ENCODE data around the gene AMOT. TPM values are rescaled to one million over a fixed set of nuclear protein-coding genes. Genes with fewer than 3 reads are reported as not detected.

AMOT gene
- total and polyA plus RNA-seq, 2 donors (not counting 1 experiment from before 2014, with no cell fraction given) = 0.91 to 5.2 TPM

- intact Hi-C loops (cut with micrococcal nuclease) = no loop called here
- no peak overlapping the region for H3K4me3 ChIP-seq (ENCODE audit: control extremely low read depth in 1 of 5, extremely low read depth in 1 of 5, insufficient read depth in 1 of 5, low read depth in 2 of 5, low read length in 4 of 5)
Observed at GRCh38 chrX:112819008-112819640, 21.5 kb downstream of the AMOT start.

DNA sequence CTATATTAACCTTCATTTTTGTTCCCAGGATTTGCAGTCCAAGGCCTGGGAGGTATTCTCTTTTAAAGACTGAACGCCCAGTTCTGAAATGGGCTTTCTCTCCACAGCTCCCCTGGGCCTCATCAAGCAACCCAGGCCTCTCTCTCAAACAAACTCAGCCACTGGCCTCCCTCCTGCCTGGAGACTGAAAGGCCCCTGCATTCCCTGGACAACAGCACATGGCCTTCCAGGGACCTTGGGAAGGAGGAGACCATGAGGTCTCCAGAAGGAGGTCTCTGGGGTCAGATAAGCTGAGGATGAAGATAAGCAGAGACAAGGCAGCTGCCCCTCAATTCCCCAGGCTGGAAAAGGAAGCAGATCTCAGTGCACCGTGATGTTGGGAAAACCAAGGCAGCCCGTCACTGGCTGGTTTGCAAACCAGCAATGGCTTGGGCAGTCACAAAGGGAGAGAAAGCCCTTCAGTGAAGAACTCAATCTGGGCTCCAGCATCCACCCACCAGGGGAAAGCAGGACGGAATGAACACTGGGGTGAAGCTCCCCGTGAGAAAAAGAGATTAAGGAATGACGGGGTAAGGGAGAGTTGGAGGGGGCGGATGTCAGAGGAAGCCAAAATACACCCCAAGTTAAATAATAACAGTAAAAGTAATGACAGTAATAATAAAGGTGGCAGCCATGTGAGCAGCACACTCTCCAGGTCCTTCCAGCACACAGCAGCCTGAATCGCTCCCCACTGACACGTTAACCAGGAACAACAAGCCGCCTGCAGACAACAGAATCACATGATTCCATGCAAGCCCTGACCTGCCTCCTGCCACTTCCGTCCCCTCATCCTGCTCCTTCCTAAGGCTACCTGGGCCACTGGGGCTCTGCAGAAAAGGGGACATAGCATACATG is 22.3 kb downstream of the AMOT start:
- H3K9me3 Mint-ChIP-seq (ENCODE audit: insufficient read depth) = no peaks in the 10 kb centered on the region
- Histone ChIP-seq H3K9ac (ENCODE audit: low read length) (no peak overlapping the region), H3K4me1 (ENCODE audit: control insufficient read depth in 2 of 2, insufficient read depth in 2 of 2, low read length in 2 of 2) (no peaks in the 10 kb centered on the region), H3K27ac (ENCODE audit: low read length in 2 of 2) (no peak overlapping the region), H3K27me3 (replicated peaks in 1 of 4; ENCODE audit: control extremely low read depth in 1 of 4, control insufficient read depth in 3 of 4, insufficient read depth in 4 of 4, low read length in 3 of 4) (no peaks in the 10 kb centered on the region), H3K4me2 (replicated peaks; ENCODE audit: low read depth, low read length, poor library complexity, severe bottlenecking) (no peak overlapping the region), H3K9me3 (ENCODE audit: control extremely low read depth in 1 of 3, control insufficient read depth in 2 of 3, insufficient read depth in 1 of 3, low read length in 2 of 3) (no peaks in the 10 kb centered on the region), H2AFZ (ENCODE audit: insufficient read depth, low read depth, low read length, poor library complexity, severe bottlenecking) (no peak overlapping the region), H3K79me2 (ENCODE audit: control insufficient read depth, insufficient read depth, low read length) (no peaks in the 10 kb centered on the region), H3K4me3 (ENCODE audit: control extremely low read depth in 1 of 5, extremely low read depth in 1 of 5, insufficient read depth in 1 of 5, low read depth in 2 of 5, low read length in 4 of 5) (no peak overlapping the region), H4K20me1 (ENCODE audit: control insufficient read depth, insufficient read depth, low read length, poor library complexity, severe bottlenecking) (no peaks in the 10 kb centered on the region), H3K36me3 (replicated peaks in 1 of 2; ENCODE audit: control extremely low read depth in 1 of 2, control insufficient read depth in 1 of 2, extremely low read depth in 1 of 2, insufficient read depth in 2 of 2, low read length in 1 of 2) (no peaks in the 10 kb centered on the region)
- intact Hi-C loops (cut with micrococcal nuclease) = no loop called here
- ChIA-PET POLR2A (no interaction called here), CTCF (no interaction called here)
- no peak for ATAC-seq (ENCODE audit: low read depth)
- no peaks in the 10 kb centered on the region for H3K4me1 Mint-ChIP-seq
- no peak for DNase-seq
- WGBS (ENCODE audit: insufficient coverage) = 100% methylated on average over 1 of the region's 11 CpGs
- H3K27me3 Mint-ChIP-seq = no peaks in the 10 kb centered on the region
- H3K27ac Mint-ChIP-seq = no peak overlapping the region
- no peak for TF ChIP-seq EZH2 (IDR thresholded peaks at IDR 0.05; ENCODE audit: borderline replicate concordance, insufficient read depth, low read depth, low read length, poor library complexity, severe bottlenecking)
- TF ChIP-seq, protein P1, sequence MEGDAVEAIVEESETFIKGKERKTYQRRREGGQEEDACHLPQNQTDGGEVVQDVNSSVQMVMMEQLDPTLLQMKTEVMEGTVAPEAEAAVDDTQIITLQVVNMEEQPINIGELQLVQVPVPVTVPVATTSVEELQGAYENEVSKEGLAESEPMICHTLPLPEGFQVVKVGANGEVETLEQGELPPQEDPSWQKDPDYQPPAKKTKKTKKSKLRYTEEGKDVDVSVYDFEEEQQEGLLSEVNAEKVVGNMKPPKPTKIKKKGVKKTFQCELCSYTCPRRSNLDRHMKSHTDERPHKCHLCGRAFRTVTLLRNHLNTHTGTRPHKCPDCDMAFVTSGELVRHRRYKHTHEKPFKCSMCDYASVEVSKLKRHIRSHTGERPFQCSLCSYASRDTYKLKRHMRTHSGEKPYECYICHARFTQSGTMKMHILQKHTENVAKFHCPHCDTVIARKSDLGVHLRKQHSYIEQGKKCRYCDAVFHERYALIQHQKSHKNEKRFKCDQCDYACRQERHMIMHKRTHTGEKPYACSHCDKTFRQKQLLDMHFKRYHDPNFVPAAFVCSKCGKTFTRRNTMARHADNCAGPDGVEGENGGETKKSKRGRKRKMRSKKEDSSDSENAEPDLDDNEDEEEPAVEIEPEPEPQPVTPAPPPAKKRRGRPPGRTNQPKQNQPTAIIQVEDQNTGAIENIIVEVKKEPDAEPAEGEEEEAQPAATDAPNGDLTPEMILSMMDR (IDR thresholded peaks at IDR 0.05) = no peak
- no peak overlapping the region for H3K4me3 Mint-ChIP-seq

More at GRCh38 chrX:112819008-112819640, 21.5 kb downstream of the AMOT start:
- WGBS (ENCODE audit: insufficient coverage) = 67% methylated on average over 1 of the region's 2 CpGs
- Mint-ChIP-seq H3K27ac (no peak overlapping the region), H3K9me3 (ENCODE audit: insufficient read depth) (no peaks in the 10 kb centered on the region), H3K4me3 (no peak overlapping the region), H3K4me1 (no peaks in the 10 kb centered on the region), H3K27me3 (no peaks in the 10 kb centered on the region)
- Histone ChIP-seq H4K20me1 (ENCODE audit: control insufficient read depth, insufficient read depth, low read length, poor library complexity, severe bottlenecking) (no peaks in the 10 kb centered on the region), H3K9ac (ENCODE audit: low read length) (no peak overlapping the region), H3K36me3 (replicated peaks in 1 of 2; ENCODE audit: control extremely low read depth in 1 of 2, control insufficient read depth in 1 of 2, extremely low read depth in 1 of 2, insufficient read depth in 2 of 2, low read length in 1 of 2) (no peaks in the 10 kb centered on the region), H3K79me2 (ENCODE audit: control insufficient read depth, insufficient read depth, low read length) (no peaks in the 10 kb centered on the region), H2AFZ (ENCODE audit: insufficient read depth, low read depth, low read length, poor library complexity, severe bottlenecking) (no peak overlapping the region), H3K4me2 (replicated peaks; ENCODE audit: low read depth, low read length, poor library complexity, severe bottlenecking) (no peak overlapping the region), H3K27ac (ENCODE audit: low read length in 2 of 2) (no peak overlapping the region), H3K4me1 (ENCODE audit: control insufficient read depth in 2 of 2, insufficient read depth in 2 of 2, low read length in 2 of 2) (no peaks in the 10 kb centered on the region), H3K9me3 (ENCODE audit: control extremely low read depth in 1 of 3, control insufficient read depth in 2 of 3, insufficient read depth in 1 of 3, low read length in 2 of 3) (no peaks in the 10 kb centered on the region), H3K27me3 (replicated peaks in 1 of 4; ENCODE audit: control extremely low read depth in 1 of 4, control insufficient read depth in 3 of 4, insufficient read depth in 4 of 4, low read length in 3 of 4) (no peaks in the 10 kb centered on the region)
- CTCF ChIA-PET = no interaction called here
- DNase-seq = no peak
- ATAC-seq (ENCODE audit: low read depth) = no peak
- no peak for TF ChIP-seq EZH2 (IDR thresholded peaks at IDR 0.05; ENCODE audit: borderline replicate concordance, insufficient read depth, low read depth, low read length, poor library complexity, severe bottlenecking)
- POLR2A ChIA-PET = no interaction called here

All from B cell (primary cell).